ENCODE measurements around the gene RPS4Y2.

GRCh38 chrY:20740609-20741008 lies 15.3 kb upstream of the RPS4Y2 start:
- no peak for TF ChIP-seq CTCF (IDR thresholded peaks at IDR 0.05)
- no peak for TF ChIP-seq POLR2A (IDR thresholded peaks at IDR 0.05)
- TF ChIP-seq EP300 (IDR thresholded peaks at IDR 0.05), result no peak
- no peak for TF ChIP-seq POLR2AphosphoS5 (IDR thresholded peaks at IDR 0.05)

Data from stomach (tissue), 4 donors.